GM12878 (cell line): Measurements from ENCODE around the gene PPP2R2D. TPM values are rescaled to one million over a fixed set of nuclear protein-coding genes. Genes with fewer than 3 reads are reported as not detected.

Experiments
- ATAC-seq: fragments of 200-7000 bp; cut with Tn5 transposase; 3 replicates; pipeline ENCODE4 v1.9.1; 2020; ENCODE audit warnings: mild to moderate bottlenecking, moderate library complexity
- BruUV-seq: library from RNA; stranded (reverse); fragments of 400-500 nt; replicated peaks from 2 replicates; lab custom pipeline; 2021; lab: Mats Ljungman, UMichigan
- CTCF ChIA-PET: fragments of 300-600 bp; sonication (Branson Sonifier 250); formaldehyde crosslinking; extraction: SDS; loops from one replicate; lab custom pipeline; 2021; ENCODE audit warnings: inconsistent platforms; lab: Yijun Ruan, JAX
- POLR2A ChIA-PET: fragments of 350-600 bp; formaldehyde crosslinking; extraction: SDS; loops from one replicate; lab custom pipeline; 2021; ENCODE audit warnings: inconsistent platforms; lab: Charles Lee
- RAD21 ChIA-PET: fragments of 300-600 bp; sonication (Branson Sonifier 250); formaldehyde crosslinking; loops from one replicate; lab custom pipeline; 2023; ENCODE audit warnings: antibody characterized with exemption; ENCODE audit not compliant: unreplicated experiment; lab: Charles Lee
- SMC1A ChIA-PET: fragments of 300-600 bp; sonication (Branson Sonifier 250); formaldehyde crosslinking; loops from one replicate; lab custom pipeline; 2023; ENCODE audit not compliant: unreplicated experiment, uncharacterized antibody; lab: Charles Lee
- DNase-seq: peaks from one replicate; pipeline ENCODE4 v3.0.0-alpha.2; 2011; ENCODE audit warnings: low read depth, low spot score
- FAIRE-seq: peaks from 3 replicates; lab custom pipeline; 2011; peaks lifted over from hg19 to GRCh38; lab: Jason Lieb, UNC
- H2AFZ ChIP-seq: 2 replicates; pipeline ENCODE4 v1.6.0; 2011; ENCODE audit warnings: low read depth, low read length, control low read depth; ENCODE audit not compliant: control insufficient read depth
- H3K27ac ChIP-seq: 2 replicates; pipeline ENCODE4 v1.5.1; 2011; ENCODE audit warnings: control low read depth; ENCODE audit not compliant: control insufficient read depth, insufficient read depth
- H3K27me3 ChIP-seq, 2 experiments: replicated peaks in 1 of 2; 2 replicates each; pipeline versions ENCODE4 v1.6.0 to v1.6.1; 2011; ENCODE audit warnings: low read length in 1 of 2; ENCODE audit not compliant: control insufficient read depth in 2 of 2, insufficient read depth in 2 of 2
- H3K36me3 ChIP-seq, 2 experiments: 2 replicates each; pipeline ENCODE4 v1.5.1; 2011; ENCODE audit warnings: low read length in 1 of 2; ENCODE audit not compliant: control insufficient read depth in 2 of 2, insufficient read depth in 2 of 2
- H3K4me1 ChIP-seq: 2 replicates; pipeline ENCODE4 v1.6.1; 2011; ENCODE audit warnings: mild to moderate bottlenecking, low read length, moderate library complexity, mixed read lengths; ENCODE audit not compliant: control insufficient read depth, insufficient read depth
- H3K4me2 ChIP-seq: 2 replicates; pipeline ENCODE4 v1.6.0; 2011; ENCODE audit warnings: control low read depth; ENCODE audit not compliant: control insufficient read depth, insufficient read depth
- H3K4me3 ChIP-seq: fragments of 200-600 bp; sonication (generic); 2 replicates; pipeline ENCODE4 v1.5.1; 2016
- H3K79me2 ChIP-seq: 2 replicates; pipeline ENCODE4 v1.6.0; 2011; ENCODE audit warnings: low read length; ENCODE audit not compliant: control insufficient read depth, insufficient read depth
- H3K9ac ChIP-seq: 2 replicates; pipeline ENCODE4 v1.8.0; 2011; ENCODE audit warnings: low read length, control low read depth, mixed read lengths; ENCODE audit not compliant: control insufficient read depth, insufficient read depth
- H3K9me3 ChIP-seq: replicated peaks from 3 replicates; pipeline ENCODE4 v1.5.1; 2011; ENCODE audit warnings: mild to moderate bottlenecking, low read length; ENCODE audit not compliant: control insufficient read depth, insufficient read depth
- H4K20me1 ChIP-seq: 2 replicates; pipeline ENCODE4 v1.6.0; 2011; ENCODE audit not compliant: control insufficient read depth, insufficient read depth
- CHD2 ChIP-seq: IDR thresholded peaks from 2 replicates; pipeline ENCODE4 v1.6.1; 2011; ENCODE audit warnings: low read depth, low read length, improper control_type of control experiment, borderline replicate concordance
- MEF2A ChIP-seq: IDR thresholded peaks from 2 replicates; pipeline ENCODE4 v1.6.1; 2011; ENCODE audit warnings: low read depth, mild to moderate bottlenecking, low read length, moderate library complexity; ENCODE audit not compliant: insufficient read depth
- MEF2B ChIP-seq: fragments of 450-650 bp; IDR thresholded peaks from 2 replicates; pipeline ENCODE4 v1.6.1; 2018; ENCODE audit warnings: mild to moderate bottlenecking, moderate library complexity; ENCODE audit not compliant: partially characterized antibody, poor library complexity, severe bottlenecking
- MTA3 ChIP-seq: IDR thresholded peaks from 2 replicates; pipeline ENCODE4 v1.6.1; 2012; ENCODE audit warnings: low read length, inconsistent platforms, borderline replicate concordance
- MXI1 ChIP-seq: fragments of 150-350 bp; IDR thresholded peaks from 2 replicates; pipeline ENCODE4 v1.6.1; 2011; ENCODE audit warnings: low read depth, mild to moderate bottlenecking, inconsistent platforms, low read length, improper control_type of control experiment
- PAX5 ChIP-seq: IDR thresholded peaks from 2 replicates; pipeline ENCODE4 v1.6.1; 2011; ENCODE audit warnings: low read depth, low read length, borderline replicate concordance
- POLR2AphosphoS2 ChIP-seq: IDR thresholded peaks from 2 replicates; pipeline ENCODE4 v1.6.1; 2011; ENCODE audit warnings: low read depth, mild to moderate bottlenecking, low read length, improper control_type of control experiment, moderate library complexity
- STAT1 ChIP-seq: fragments of 450-650 bp; conservative IDR thresholded peaks from 2 replicates; pipeline ENCODE4 v1.6.1; 2014; ENCODE audit warnings: antibody characterized with exemption, mild to moderate bottlenecking
- WGBS: methylation state at CpG from one replicate; pipeline ENCODE4 v1.1.6; 2016; ENCODE audit warnings: low lambda C conversion rate; ENCODE audit not compliant: insufficient replicate concordance, insufficient coverage; ENCODE audit errors: missing lambda C conversion rate; 5-methylcytosine and 5-hydroxymethylcytosine counted together
- in situ Hi-C: fragments of 300-500 bp; cut with MboI; formaldehyde crosslinking; loops from 9 replicates; pipeline ENCODE4 v1.14.3; 2018; ENCODE audit warnings: mixed read lengths
- intact Hi-C: fragments of 100-400 bp; cut with micrococcal nuclease; formaldehyde crosslinking; loops from one replicate; pipeline ENCODE4 v1.14.2; 2022; ENCODE audit not compliant: unreplicated experiment
- polyA plus RNA-seq, 11 experiments: library from polyadenylated mRNA; depleted of rRNA in 4 of 11; unstranded in 6 of 11; stranded (reverse) in 5 of 11; fragments of >200 nt; fragmentation: Nextera tagmentation in 4 of 11; fragmentation: Illumina TruSeq in 1 of 11; extraction: Ambion mirVana in 4 of 11; extraction: Trizol in 1 of 11; gene quantifications; 1 replicate in 1 of 11; 2 replicates in 10 of 11; pipeline versions ENCODE4 v1.2.1 to v1.2.3, GENCODE V29; 2011 to 2016; ENCODE audit warnings: inconsistent platforms in 2 of 11, missing spikeins in 2 of 11, low read depth in 1 of 11
- total RNA-seq, 4 experiments: library from RNA; depleted of rRNA in 3 of 4; stranded (reverse); fragments of >200 nt in 3 of 4; fragmentation: Illumina TruSeq in 1 of 4; extraction: Trizol in 1 of 4; gene quantifications; 2 replicates each; pipeline versions ENCODE4 v1.2.1 to v1.2.3, GENCODE V29; 2013 to 2021
- TF ChIP-seq, protein P1 (sequence below): IDR thresholded peaks from 2 replicates; pipeline ENCODE4 v1.6.1; 2011; ENCODE audit warnings: low read depth, mild to moderate bottlenecking, low read length, moderate library complexity, borderline replicate concordance; ENCODE audit errors: extremely low read depth
- TF ChIP-seq, protein P2 (sequence below): fragments of 450-650 bp; IDR thresholded peaks from 2 replicates; pipeline ENCODE4 v1.6.1; 2016; ENCODE audit warnings: mild to moderate bottlenecking, moderate library complexity, borderline replicate concordance
- TF ChIP-seq, protein P3 (sequence below): IDR thresholded peaks from 2 replicates; pipeline ENCODE4 v1.6.1; 2011; ENCODE audit warnings: borderline replicate concordance, low read depth, mild to moderate bottlenecking, moderate library complexity, low read length; ENCODE audit not compliant: insufficient read depth, poor library complexity, severe bottlenecking
- TF ChIP-seq, protein P4 (sequence below): fragments of 450-650 bp; conservative IDR thresholded peaks from 2 replicates; pipeline ENCODE4 v1.6.1; 2017; ENCODE audit warnings: mild to moderate bottlenecking, moderate library complexity
- TF ChIP-seq, protein P5 (sequence below): IDR thresholded peaks from 2 replicates; pipeline ENCODE4 v1.6.1; 2012; ENCODE audit warnings: low read depth, low read length, improper control_type of control experiment
- TF ChIP-seq, protein P6 (sequence below): IDR thresholded peaks from 2 replicates; pipeline ENCODE4 v1.6.1; 2011; ENCODE audit warnings: borderline replicate concordance, low read depth, mild to moderate bottlenecking, moderate library complexity, mixed read lengths, low read length; ENCODE audit not compliant: insufficient read depth; ENCODE audit errors: extremely low read length

Gene PPP2R2D
- total and polyA plus RNA-seq, 10 of the 15 experiments (the other 5 are each of a cell fraction or from before 2014, with no cell fraction given) = 2.8 to 41.9 (median 21.8) TPM

DNA sequence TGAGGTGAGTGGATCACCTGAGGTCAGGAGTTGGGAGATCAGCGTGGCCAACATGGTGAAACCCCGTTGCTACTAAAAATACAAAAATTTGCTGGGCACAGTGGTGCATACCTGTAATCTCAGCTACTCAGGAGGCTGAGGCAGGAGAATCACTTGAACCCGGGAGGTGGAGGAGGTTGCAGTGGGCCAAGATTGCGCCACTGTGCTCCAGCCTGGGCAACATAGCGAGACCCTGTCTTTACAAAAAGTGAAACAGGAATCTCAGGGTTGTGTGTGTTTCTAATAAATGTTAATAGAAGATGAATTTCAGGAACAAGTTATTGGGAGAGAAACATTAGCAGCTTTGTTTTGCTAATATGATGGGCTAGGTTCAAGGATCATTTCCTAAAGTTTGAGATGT, 19.9 kb downstream of the PPP2R2D start:
- POLR2A ChIA-PET = no interaction called here
- no peak for TF ChIP-seq MEF2A
- TF ChIP-seq PAX5 = no peak
- TF ChIP-seq, protein P1, sequence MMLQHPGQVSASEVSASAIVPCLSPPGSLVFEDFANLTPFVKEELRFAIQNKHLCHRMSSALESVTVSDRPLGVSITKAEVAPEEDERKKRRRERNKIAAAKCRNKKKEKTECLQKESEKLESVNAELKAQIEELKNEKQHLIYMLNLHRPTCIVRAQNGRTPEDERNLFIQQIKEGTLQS = no peak
- TF ChIP-seq CHD2 = no peak
- no peak for TF ChIP-seq POLR2AphosphoS2
- TF ChIP-seq MTA3 = no peak
- TF ChIP-seq, protein P2, sequence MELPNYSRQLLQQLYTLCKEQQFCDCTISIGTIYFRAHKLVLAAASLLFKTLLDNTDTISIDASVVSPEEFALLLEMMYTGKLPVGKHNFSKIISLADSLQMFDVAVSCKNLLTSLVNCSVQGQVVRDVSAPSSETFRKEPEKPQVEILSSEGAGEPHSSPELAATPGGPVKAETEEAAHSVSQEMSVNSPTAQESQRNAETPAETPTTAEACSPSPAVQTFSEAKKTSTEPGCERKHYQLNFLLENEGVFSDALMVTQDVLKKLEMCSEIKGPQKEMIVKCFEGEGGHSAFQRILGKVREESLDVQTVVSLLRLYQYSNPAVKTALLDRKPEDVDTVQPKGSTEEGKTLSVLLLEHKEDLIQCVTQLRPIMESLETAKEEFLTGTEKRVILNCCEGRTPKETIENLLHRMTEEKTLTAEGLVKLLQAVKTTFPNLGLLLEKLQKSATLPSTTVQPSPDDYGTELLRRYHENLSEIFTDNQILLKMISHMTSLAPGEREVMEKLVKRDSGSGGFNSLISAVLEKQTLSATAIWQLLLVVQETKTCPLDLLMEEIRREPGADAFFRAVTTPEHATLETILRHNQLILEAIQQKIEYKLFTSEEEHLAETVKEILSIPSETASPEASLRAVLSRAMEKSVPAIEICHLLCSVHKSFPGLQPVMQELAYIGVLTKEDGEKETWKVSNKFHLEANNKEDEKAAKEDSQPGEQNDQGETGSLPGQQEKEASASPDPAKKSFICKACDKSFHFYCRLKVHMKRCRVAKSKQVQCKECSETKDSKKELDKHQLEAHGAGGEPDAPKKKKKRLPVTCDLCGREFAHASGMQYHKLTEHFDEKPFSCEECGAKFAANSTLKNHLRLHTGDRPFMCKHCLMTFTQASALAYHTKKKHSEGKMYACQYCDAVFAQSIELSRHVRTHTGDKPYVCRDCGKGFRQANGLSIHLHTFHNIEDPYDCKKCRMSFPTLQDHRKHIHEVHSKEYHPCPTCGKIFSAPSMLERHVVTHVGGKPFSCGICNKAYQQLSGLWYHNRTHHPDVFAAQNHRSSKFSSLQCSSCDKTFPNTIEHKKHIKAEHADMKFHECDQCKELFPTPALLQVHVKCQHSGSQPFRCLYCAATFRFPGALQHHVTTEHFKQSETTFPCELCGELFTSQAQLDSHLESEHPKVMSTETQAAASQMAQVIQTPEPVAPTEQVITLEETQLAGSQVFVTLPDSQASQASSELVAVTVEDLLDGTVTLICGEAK = no peak
- TF ChIP-seq, protein P3, sequence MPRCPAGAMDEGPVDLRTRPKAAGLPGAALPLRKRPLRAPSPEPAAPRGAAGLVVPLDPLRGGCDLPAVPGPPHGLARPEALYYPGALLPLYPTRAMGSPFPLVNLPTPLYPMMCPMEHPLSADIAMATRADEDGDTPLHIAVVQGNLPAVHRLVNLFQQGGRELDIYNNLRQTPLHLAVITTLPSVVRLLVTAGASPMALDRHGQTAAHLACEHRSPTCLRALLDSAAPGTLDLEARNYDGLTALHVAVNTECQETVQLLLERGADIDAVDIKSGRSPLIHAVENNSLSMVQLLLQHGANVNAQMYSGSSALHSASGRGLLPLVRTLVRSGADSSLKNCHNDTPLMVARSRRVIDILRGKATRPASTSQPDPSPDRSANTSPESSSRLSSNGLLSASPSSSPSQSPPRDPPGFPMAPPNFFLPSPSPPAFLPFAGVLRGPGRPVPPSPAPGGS = no peak
- TF ChIP-seq, protein P4, sequence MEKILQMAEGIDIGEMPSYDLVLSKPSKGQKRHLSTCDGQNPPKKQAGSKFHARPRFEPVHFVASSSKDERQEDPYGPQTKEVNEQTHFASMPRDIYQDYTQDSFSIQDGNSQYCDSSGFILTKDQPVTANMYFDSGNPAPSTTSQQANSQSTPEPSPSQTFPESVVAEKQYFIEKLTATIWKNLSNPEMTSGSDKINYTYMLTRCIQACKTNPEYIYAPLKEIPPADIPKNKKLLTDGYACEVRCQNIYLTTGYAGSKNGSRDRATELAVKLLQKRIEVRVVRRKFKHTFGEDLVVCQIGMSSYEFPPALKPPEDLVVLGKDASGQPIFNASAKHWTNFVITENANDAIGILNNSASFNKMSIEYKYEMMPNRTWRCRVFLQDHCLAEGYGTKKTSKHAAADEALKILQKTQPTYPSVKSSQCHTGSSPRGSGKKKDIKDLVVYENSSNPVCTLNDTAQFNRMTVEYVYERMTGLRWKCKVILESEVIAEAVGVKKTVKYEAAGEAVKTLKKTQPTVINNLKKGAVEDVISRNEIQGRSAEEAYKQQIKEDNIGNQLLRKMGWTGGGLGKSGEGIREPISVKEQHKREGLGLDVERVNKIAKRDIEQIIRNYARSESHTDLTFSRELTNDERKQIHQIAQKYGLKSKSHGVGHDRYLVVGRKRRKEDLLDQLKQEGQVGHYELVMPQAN = no peak
- TF ChIP-seq, protein P5, sequence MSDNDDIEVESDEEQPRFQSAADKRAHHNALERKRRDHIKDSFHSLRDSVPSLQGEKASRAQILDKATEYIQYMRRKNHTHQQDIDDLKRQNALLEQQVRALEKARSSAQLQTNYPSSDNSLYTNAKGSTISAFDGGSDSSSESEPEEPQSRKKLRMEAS = no peak
- no peak for TF ChIP-seq STAT1
- no peak for TF ChIP-seq MEF2B
- TF ChIP-seq, protein P6, sequence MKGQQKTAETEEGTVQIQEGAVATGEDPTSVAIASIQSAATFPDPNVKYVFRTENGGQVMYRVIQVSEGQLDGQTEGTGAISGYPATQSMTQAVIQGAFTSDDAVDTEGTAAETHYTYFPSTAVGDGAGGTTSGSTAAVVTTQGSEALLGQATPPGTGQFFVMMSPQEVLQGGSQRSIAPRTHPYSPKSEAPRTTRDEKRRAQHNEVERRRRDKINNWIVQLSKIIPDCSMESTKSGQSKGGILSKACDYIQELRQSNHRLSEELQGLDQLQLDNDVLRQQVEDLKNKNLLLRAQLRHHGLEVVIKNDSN = no peak
- no peak for TF ChIP-seq MXI1

More for the DNA sequence above, 19.9 kb downstream of the PPP2R2D start:
- Histone ChIP-seq H3K36me3 (peaks cover 0 to 3% of the 10 kb centered on the region in 2 experiments; a peak in 1 of 4 replicates), H3K4me2 (no peak overlapping the region), H3K4me1 (peaks cover 3% of the 10 kb centered on the region; the same call in 1 of the 2 replicates), H2AFZ (no peak overlapping the region), H3K4me3 (no peak overlapping the region), H3K9ac (no peak overlapping the region), H3K27me3 (no peaks in the 10 kb centered on the region), H4K20me1 (no peaks in the 10 kb centered on the region), H3K27ac (no peak overlapping the region), H3K9me3 (peaks cover 7% of the 10 kb centered on the region), H3K79me2 (peaks cover 44% of the 10 kb centered on the region)
- intact Hi-C loops (no loop called here), in situ Hi-C loops (no loop called here)
- 86% methylated on average over 5 of the region's 5 CpGs for WGBS
- ChIA-PET CTCF (no interaction called here), SMC1A (interaction anchor here (1.3 kb wide), 1 partner anchor 9 kb away, joined by 4 read pairs; no protein-coding TSS in a partner anchor), RAD21 (no interaction called here)
- ATAC-seq (no peak), FAIRE-seq (no peak), DNase-seq (no peak)
- BruUV-seq = no TSS peak
